GM18520 (cell line): ENCODE data around the gene PLAAT5.

Source experiments
- ATAC-seq: cut with Tn5 transposase; IDR thresholded peaks from one replicate; pipeline ENCODE4 v1.9.1; 2021; ENCODE audit not compliant: unreplicated experiment

The PLAAT5 gene

DNA sequence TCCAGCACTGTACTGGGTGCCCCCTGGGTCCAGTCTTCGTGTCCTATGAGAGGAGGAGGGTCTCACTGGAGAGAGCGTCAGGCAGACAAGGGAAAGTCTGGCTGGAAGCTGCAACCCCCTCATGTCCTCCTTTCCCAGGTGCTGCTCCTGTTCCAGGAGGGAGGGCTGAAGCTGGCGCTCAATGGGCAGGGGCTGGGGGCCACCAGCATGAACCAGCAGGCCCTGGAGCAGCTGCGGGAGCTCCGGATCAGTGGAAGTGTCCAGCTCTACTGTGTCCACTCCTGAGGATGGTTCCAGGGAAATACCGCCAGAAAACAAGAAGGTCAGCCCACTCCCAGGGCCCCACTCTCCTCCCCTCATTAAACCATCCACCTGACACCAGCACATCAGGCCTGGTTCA lies 25.1 kb upstream of the PLAAT5 start:
- ATAC-seq = no peak

DNA sequence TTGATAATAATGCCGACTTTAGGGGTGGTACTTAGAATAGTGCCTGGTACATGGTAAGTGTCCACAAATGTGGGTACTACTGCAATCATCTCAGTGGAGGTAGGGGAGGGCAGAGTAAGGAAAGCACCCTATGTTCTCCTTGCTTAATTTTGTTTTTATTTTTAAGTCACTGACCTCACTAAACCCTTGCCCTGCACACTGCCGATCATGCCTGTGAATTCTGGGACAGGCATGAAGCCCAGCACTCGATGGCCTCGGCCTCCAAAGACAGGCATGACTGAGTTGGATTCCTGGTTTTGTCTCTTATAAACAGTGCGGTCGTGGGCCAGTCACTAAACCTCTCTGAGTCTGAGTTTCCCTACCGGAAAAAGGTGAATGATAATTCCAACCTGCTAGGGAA lies 21.8 kb upstream of the PLAAT5 start:
- ATAC-seq = no peak

DNA sequence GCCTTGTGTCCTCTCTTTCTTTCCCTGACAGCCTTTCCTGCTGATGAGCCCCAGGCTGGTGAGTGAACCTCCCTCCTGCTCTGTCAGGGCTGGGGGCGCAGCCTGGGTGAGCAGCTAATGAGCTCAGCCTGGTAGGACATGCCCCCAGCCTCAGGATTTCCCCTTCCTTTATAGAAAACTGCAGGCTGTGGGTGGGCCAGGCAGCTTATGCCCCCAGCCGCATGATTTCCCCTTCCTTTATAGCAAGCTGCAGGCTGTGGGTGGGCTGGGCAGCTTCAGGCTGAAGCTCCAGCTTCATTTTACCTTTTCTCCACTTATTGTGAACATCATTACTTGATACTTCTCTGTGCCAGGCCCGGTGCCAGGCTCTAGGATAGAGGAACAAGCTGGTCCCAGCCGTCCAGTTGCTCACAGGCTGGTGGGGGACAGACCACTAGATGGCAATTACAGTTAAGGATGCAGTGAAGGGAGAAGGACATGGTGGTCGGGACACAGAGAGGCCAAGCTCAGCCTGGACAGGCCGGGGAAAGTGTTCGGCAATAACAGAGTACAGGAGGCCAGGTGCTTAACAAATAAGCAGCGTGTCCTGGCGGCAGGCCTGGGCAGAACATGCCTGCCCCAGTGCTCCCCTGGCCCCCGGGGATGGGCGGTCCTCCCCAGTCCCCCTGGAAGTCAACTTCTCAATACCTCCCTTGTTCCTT lies 20.2 kb upstream of the PLAAT5 start:
- no peak for ATAC-seq

DNA sequence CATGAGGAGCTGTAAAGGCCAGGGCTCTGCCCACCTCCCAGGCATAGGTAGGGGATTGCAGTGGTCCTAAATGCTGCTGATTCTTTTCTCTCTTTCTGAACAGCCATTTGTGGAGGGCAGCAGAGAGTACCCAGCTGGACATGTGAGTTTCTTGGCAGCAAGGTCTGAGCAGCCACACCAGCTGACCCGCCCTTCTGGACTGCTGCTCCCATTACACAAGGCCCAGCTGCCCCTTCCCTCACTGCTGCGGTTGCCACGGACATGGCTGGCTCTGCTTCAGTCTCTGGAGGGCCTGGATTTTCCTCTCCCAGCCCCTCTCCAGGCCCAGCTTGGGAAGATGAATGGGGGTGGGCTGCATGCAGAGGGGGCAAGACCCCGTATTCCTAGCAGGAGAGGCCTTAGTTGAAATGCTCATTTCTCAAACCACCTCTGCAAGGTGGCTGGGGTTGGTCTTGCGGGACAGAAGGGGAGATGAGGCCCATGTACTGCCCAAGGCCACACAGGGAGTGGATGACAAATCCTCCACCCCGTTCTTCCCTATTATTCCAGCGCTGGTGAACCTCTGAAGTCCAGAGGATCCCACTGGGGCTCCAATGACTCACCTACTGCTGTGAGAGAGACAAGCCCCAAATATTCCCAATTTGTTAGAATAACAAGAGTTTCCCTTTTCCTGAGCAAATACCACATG lies 19.5 kb upstream of the PLAAT5 start:
- ATAC-seq = no peak

DNA sequence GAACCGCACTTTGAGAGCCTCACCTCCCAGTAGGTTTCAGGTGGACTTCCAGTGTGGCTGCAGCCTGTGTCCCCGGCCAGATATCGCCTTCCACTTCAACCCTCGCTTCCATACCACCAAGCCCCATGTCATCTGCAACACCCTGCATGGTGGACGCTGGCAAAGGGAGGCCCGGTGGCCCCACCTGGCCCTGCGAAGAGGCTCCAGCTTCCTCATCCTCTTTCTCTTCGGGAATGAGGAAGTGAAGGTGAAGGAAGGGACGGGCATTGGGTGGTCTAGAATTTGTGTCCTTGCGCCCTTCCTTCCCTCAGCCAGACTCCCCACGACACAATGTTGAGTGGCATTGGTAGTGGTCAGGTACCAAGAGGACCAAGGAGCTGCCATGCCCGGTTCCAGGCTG lies 17.8 kb upstream of the PLAAT5 start:
- no peak for ATAC-seq

DNA sequence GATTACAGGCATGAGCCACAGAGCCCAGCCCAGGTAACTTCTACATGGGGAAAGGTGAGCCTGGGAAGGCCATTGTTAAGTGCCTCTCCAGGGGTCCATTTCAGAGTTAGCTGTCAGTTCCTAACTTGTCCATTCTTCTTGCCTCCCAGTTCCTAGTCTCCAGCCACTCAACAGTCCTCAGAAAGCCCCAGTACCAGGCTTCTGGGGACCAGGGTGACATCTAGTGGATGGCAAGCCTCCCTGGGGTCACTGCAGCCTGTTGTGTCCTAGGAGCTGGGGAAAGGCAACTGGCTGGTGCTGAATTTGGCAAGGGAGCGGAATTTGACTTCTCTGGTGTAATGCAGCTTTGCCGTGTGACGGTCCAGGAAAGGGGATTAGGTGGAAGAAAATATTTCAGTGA lies 17.0 kb upstream of the PLAAT5 start:
- no peak for ATAC-seq

DNA sequence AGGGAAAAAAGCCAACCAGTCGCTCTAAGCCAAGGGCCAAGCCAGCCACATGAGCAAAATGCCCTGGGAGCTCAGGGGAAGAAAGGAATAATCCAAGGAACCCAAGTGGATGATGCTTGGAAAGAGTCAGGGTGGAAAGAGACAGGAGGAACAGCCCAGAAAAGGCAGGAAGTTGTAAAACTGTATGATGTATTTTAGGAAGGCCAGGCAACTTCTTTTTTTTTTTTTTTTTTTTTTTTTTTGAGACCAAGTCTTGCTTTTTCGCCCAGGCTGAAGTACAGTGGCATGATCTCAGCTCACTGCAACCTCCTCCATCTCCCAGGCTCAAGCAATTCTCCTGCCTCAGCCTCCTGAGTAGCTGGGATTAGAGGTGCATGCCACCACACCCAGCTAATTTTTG lies 16.5 kb upstream of the PLAAT5 start:
- no peak for ATAC-seq

DNA sequence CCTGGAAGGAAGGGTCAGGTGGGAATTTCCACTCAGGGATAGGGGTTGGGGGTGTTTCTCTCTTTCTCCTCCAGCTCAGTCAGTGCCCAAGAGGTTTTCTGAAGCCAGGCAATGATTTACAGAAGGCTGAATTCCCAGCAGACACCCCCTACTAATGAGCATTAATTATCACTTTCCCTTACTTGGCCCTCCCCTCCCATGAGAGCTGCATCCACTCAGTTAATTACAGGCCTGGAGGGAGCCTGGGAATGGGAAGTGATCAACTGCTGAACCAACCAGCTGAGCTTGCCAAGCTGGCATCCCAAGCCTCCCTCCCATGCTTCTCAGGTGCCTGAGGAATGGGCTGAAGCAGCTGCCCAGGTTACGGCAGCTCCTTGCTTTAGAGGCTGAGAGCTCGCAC lies 15.9 kb upstream of the PLAAT5 start:
- ATAC-seq = no peak

DNA sequence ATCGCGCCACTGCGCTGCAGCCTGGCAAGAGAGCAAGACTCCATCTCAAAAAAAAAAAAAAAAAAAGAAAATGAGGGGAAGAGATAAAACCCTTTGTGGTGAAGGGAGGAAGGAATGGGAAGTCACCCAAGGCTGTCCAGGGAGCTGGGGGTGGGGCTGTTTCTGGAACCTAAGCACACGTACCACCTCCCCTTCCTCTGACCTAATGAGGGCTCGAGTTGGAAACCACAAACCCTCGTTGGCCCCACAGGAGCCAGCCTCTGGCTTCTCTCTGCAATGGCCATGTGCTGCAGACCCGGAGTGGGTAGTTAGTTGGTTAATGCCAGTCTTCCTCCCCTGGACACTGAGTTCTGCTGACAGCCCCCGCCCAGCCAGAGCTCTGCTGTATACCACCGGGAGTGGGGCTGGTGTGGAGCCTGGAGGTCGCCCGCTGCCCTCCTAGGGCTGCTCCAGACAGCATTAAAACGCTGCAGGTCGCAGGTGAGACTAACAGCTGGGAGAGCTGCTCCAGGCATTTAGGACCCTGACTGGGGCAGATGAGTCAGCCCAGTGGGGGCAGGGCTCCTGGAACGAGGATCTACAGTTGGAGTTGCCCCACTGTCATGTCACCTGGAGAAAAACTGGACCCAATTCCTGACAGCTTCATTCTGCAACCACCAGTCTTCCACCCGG lies 15.0 kb upstream of the PLAAT5 start, which contains the start of gene LGALS12:
Gene LGALS12 (plus strand): TSS at position 228 of the 672 bp plus-strand sequence. CDS start 375 bp downstream, at position 603.
- no peak for ATAC-seq

DNA sequence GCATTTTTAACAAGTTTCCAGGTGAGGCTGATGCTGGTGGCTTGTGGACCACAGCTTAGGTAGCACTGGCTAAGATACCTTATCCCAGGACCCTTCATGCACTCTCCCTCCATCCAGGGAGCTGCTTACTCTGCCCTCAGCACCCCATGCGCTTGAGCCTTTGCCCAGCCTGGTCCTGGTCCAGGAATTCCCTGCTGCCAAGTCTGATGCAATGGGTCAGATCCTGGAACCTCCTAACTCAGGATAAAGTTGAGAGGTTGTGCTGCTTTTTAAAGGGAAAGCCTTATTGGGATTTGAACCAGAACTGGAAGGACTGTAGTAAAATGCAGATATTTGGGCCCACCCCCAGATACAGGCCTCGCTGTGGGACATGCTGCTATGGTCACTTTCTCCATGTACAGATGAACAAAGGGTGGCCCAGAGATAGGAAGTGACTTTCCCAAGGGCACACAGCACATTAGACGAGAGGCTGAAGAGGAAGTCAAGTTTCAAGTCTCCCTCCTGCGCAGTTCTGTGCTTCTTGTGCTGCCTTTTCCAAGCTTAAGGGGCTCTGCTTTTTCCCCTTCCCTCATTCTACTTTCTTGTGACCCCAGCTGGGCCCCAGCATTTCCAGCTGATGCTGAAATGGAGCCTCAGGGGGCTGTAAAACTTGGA lies 14.1 kb upstream of the PLAAT5 start:
- ATAC-seq = no peak

DNA sequence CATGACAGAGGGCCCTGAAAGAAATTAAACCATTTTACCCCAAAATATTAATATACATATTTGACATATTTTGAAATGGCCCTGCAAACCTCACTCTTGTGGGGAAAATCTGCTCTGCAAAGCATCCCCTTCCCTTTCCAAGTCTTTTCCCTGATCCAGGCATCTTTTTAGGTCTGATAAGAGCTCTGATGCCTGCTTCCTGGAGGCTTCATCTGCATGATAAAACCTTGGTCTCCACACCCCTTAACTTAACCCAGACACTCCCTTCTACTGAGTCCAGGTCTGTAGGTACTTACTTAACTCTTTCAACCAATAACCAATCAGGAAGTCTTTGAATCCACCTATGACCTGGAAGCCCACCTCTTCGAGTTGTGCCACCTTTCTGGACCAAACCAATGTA lies 13.1 kb upstream of the PLAAT5 start:
- no peak for ATAC-seq

DNA sequence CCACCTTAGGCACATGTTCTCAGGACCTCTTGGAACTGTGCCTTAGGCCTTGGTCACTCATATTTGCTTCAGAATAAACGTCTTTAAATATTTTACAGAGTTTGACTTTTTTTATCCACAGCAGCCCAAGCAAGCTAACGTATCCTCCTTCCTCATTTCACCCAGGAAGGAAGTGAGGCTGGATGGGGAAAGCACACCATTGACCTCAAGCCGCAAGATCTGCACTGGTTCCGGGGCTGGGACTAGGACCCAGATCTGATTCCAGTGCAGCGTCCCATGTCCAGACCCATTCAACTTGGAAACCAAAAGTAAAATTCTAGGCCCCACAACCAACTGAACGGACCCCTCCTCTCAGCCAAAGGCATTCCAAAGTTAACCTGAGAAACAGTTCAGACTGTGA lies 12.5 kb upstream of the PLAAT5 start:
- ATAC-seq = no peak

DNA sequence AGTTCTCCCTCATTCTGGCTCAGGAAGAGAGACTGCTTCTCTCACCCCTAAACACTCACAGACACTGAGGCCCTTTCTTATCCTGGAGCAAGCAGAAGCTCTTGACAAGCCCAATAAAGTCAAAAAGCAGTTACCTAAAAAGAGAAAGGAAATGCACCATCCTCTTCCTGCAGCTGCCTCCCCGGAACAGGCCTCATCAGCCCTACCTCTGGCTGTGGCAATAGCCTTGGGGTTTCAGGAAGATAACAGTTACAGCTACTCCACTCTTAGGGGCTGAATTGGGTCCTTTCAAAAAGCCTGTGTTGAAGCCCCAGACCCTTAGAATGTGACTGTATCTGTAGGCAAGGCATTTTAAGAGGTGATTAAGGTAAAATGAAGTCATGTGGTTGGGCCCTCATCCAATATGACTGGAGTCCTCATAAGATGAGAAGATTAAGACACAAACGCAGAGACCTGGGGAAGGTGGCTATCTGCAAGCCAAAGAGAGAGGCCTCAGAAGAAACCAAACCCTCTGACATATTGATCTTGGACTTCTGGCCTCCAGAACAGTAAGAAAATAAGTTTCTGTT lies 11.4 kb upstream of the PLAAT5 start:
- no peak for ATAC-seq

DNA sequence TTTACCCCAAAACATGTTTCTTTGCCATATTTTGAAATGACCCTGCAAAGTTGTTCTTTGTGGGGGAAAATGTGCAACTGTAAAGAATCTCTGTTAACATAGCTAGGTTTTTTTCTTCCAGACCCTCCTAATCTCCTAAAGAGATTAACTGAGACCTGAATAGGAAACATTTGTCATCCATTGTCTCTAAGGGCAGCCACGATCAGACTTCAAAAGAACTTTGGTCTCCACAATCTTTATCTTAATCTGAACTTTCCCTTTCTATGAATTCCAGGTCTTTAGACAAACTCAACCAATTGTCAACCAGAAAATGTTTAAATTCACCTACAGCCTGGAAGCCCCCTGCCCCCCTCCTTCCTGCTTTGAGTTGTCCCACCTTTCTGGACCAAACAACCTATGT lies 10.3 kb upstream of the PLAAT5 start:
- ATAC-seq = no peak

DNA sequence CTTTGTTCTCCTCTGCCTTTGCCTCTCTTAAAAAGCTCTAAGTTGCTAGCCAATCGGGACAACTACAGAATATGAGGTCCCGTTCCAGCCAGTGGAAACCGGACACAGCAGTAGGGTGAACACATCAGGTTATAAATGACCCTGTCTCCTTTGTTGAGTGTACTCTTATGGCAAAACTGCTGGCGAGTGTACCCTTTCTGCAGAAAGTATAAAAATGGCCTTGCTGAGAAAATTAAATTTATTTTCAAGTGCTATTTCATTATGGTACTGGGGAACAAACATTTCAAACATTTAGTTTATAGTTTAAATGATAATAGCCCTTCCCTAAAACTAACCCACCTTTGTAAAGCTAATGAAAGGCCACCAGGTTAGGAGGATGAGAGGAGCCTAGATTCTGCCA lies 8.9 kb upstream of the PLAAT5 start:
- no peak for ATAC-seq

DNA sequence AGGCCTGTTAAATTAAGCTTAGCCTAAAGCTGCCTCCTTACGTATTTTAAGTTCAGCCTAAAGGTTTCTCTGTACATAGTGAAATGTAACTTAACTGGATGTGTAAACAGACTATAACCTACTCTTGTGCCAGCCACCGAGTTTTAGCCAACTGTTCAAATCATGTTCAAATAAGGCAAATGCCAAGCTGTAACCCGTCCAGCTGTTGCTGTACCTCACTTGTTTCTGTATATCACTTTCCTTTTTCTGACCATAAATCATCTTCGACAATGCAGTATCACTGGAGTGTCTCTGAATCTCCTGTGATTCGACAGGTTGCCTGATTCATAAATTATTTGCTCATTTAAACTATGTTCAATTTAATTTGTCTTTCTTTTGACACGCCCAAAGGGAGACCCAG lies 4.0 kb upstream of the PLAAT5 start:
- no peak for ATAC-seq

DNA sequence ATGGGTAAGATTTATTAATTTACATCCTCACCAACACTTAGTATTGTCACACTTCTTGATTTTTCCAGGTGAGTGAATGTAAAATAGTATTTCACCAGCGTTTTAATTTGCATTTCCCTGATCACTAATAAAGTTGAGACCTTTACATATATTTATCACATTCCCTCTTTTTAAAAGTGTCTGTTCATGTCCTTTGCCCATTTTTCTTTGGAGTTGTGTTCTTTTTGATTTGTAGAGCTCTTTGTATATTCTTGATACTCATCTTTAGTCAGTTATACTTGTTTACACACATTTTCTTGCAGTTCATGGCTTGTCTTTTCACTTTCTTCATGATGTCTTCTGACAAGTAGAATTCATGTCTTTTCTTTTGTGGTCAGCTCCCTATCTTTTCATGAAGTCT lies 2.2 kb upstream of the PLAAT5 start:
- ATAC-seq = no peak

DNA sequence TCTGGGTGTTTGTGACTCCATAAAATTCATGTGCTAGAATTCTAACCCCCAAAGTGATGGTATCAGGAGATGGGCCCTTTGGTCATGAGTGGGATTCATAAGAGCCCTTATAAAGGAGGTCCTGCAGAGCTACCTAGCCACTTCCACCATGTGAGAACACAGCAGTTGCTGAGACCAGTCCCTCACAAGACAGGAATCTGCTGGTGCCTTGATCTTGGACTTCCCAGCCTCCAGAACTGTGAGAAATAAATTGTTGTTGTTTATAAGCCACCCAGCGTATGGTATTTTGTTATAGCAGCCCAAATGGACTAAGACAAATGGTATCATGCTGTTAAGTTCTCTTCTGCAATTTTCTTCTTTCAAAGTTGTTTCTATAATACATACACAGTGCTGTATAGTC lies 1.5 kb upstream of the PLAAT5 start:
- no peak for ATAC-seq

DNA sequence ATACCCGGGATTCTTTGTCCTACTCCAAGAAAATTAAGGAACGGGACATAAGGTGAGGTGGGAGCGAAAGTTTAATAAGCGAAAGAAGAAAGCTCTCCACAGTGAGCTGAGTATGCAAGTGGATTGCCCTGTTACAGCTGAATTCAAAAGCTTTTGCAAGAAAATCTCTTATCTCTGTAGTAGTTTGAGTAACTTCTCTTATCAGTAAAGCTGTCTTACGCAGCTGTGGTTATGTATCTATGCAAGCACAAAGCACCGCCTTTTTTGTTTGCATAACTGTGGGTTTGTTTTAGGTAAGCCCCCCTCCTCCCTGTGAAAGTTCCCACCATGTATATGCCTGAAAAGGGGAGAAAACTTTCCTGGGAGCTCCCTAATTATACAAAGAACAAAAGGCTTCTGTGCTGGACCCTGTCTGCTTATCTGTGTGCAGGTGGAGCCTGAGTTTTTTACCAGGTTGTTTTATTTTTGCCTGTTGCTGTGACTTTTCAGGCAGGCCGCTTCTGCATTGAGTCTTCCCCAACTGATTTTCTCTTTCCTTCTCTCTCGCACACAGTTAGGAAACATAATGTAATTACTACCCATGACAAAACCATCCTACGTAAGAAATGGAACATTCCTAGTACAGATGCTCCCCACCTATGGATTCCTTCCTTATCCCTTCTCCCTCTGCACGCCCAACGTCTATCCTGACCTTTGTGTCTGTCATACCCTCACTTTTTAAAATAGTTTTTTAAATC lies 837 bp upstream of the PLAAT5 start:
- ATAC-seq = no peak

DNA sequence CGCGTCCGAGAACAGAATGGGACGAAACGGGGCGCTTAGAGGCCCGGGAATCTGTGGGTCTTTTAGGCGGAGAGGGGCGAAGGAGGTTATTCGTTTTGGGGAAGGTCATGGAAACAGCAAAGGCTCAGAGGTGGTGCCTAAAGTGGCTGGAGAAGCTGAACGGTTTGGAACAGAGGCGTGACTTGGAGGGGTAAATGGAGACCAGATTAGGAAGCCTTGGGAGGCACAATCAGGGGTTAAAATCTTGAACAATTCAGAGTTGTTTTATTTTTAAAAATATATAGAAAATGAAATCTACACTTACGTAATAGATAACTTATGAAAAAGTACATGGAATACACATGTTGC lies 247 bp upstream of the PLAAT5 start:
- no peak for ATAC-seq

DNA sequence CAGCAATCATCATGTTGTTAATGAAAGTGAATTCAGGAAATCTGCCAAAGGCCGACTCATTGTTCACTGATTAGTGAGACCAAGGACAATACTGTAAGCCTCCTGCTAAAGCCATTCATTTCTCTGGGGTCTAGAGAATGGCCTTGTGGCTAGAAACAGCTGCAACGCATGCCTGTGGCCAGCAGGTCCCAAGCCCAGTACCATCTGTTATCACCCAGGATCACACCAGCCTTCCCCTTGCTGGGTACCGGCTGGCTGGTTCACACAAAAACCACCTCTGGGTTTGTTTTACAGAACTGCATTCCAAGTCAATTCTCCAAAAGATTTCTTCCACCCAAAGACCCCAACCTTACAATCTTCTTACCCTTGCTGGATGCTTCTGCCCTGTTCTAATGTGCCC lies 1.1 kb downstream of the PLAAT5 start:
- ATAC-seq = no peak
